ENCODE data around the gene SRRM2.

SRRM2 gene

DNA sequence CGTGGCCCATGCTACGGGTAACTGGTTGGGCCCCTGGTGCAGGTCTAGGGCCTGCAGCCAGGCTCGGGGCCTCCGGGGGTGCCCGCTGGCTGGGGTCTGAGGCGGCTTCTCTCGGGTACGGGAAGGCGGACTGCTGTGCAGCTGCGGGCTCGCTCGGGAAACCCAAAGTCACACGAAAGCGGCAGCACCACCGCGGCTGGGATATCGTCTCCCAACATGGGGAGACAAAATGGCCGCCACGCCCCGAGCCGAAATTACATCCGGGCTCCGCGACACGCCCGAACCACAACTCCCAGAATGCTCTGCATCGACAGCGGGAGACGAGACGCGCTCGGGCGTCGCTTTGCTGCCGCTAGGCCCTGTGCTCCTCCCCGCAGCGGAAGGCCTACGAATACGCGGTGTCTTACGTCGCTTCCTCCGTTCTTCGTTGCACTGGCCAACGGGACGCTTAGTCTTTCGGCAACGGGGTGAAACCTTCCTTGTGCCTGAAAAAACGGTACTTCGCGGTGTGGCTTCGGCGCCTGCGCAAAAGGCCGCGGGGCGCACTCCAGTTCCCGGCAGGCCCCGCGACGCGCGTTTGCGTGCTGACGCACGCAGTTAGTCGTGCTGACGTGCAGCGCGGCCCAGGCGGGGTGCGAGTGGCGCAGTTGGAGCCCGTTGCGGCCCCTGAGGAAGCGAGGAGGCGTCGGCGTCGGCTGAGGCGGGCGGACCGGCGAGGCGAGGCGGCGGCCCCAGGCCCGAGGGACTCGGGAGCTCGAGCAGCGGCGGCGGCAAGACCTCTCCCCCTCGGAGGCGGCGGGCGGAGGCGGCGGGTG is at the start of gene SRRM2:
SRRM2 (plus strand) TSS at position 604 of the 815 bp plus-strand sequence. CDS start 3,727 bp downstream, outside the sequence.
- POLR2A ChIA-PET = interaction anchor here (0.6 to 4.3 kb wide), 19 partner anchors 11 to 159 kb away, joined by 3 to 48 read pairs (median 4); partner anchors contain the start of genes ELOB, FLYWCH2, KCTD5 and PRSS27
- peak; percentile 94 for DNase-seq (ENCODE audit: extremely low spot score)
- CTCF ChIA-PET = no interaction called here
- TF ChIP-seq BHLHE40 (IDR thresholded peaks at IDR 0.05; ENCODE audit: borderline replicate concordance) (no peak), PKNOX1 (IDR thresholded peaks at IDR 0.05) (no peak), SP1 (IDR thresholded peaks at IDR 0.05) (no peak), ELF4 (IDR thresholded peaks at IDR 0.05) (no peak; the same call in none of the 2 replicates), FOXM1 (IDR thresholded peaks at IDR 0.05; ENCODE audit: borderline replicate concordance) (no peak), L3MBTL2 (conservative IDR thresholded peaks at IDR 0.05) (peak; percentile 96), ZNF384 (IDR thresholded peaks at IDR 0.05) (no peak), LEF1 (IDR thresholded peaks at IDR 0.05; ENCODE audit: borderline replicate concordance) (peak; percentile 59; the same call in 1 of the 2 replicates), CTBP1 (IDR thresholded peaks at IDR 0.05; ENCODE audit: borderline replicate concordance) (no peak), FOXA1 (IDR thresholded peaks at IDR 0.05) (no peak), HDGF (IDR thresholded peaks at IDR 0.05; ENCODE audit: borderline replicate concordance) (no peak), SUZ12 (IDR thresholded peaks at IDR 0.05) (no peak), ARNT (IDR thresholded peaks at IDR 0.05) (0 out of 2 replicates have a peak, but pooled peaks have one; percentile 10), NFRKB (IDR thresholded peaks at IDR 0.05) (peak; percentile 73), TARDBP (IDR thresholded peaks at IDR 0.05) (no peak), FOXK2 (IDR thresholded peaks at IDR 0.05) (no peak)

- DNase-seq (ENCODE audit: extremely low spot score) = no peak
- TF ChIP-seq TARDBP (IDR thresholded peaks at IDR 0.05) = no peak
- no peak for TF ChIP-seq HDGF (IDR thresholded peaks at IDR 0.05; ENCODE audit: borderline replicate concordance)
- no peak for TF ChIP-seq ZNF384 (IDR thresholded peaks at IDR 0.05)
- no peak for TF ChIP-seq SUZ12 (IDR thresholded peaks at IDR 0.05)
- TF ChIP-seq ARNT (IDR thresholded peaks at IDR 0.05) = no peak
- TF ChIP-seq CTBP1 (IDR thresholded peaks at IDR 0.05; ENCODE audit: borderline replicate concordance) = no peak
- TF ChIP-seq ELF4 (IDR thresholded peaks at IDR 0.05) = no peak
- no peak for TF ChIP-seq BHLHE40 (IDR thresholded peaks at IDR 0.05; ENCODE audit: borderline replicate concordance)
- TF ChIP-seq SP1 (IDR thresholded peaks at IDR 0.05) = no peak
- no peak for TF ChIP-seq PKNOX1 (IDR thresholded peaks at IDR 0.05)
- no peak for TF ChIP-seq FOXA1 (IDR thresholded peaks at IDR 0.05)
- TF ChIP-seq L3MBTL2 (conservative IDR thresholded peaks at IDR 0.05) = no peak
- no peak for TF ChIP-seq FOXM1 (IDR thresholded peaks at IDR 0.05; ENCODE audit: borderline replicate concordance)
- no peak for TF ChIP-seq LEF1 (IDR thresholded peaks at IDR 0.05; ENCODE audit: borderline replicate concordance)
- CTCF ChIA-PET = no interaction called here
- POLR2A ChIA-PET = interaction anchor here (1.5 kb wide), 1 partner anchor 20 kb away, joined by 6 read pairs; the partner anchor contains the start of gene KCTD5
Observed at GRCh38 chr16:2702871-2703745, 49.3 kb upstream of the SRRM2 start.

GRCh38 chr16:2704166-2704982 is 48.1 kb upstream of the SRRM2 start:
- no peak for DNase-seq (ENCODE audit: extremely low spot score)
- TF ChIP-seq BHLHE40 (IDR thresholded peaks at IDR 0.05; ENCODE audit: borderline replicate concordance) = no peak
- no peak for TF ChIP-seq SUZ12 (IDR thresholded peaks at IDR 0.05)
- no peak for TF ChIP-seq HDGF (IDR thresholded peaks at IDR 0.05; ENCODE audit: borderline replicate concordance)
- no peak for TF ChIP-seq ZNF384 (IDR thresholded peaks at IDR 0.05)
- TF ChIP-seq L3MBTL2 (conservative IDR thresholded peaks at IDR 0.05) = no peak
- TF ChIP-seq FOXK2 (IDR thresholded peaks at IDR 0.05) = no peak
- TF ChIP-seq NFRKB (IDR thresholded peaks at IDR 0.05) = no peak
- TF ChIP-seq SP1 (IDR thresholded peaks at IDR 0.05) = no peak
- TF ChIP-seq FOXA1 (IDR thresholded peaks at IDR 0.05) = no peak
- TF ChIP-seq ELF4 (IDR thresholded peaks at IDR 0.05) = no peak
- TF ChIP-seq FOXM1 (IDR thresholded peaks at IDR 0.05; ENCODE audit: borderline replicate concordance) = no peak
- TF ChIP-seq ARNT (IDR thresholded peaks at IDR 0.05) = no peak
- no peak for TF ChIP-seq CTBP1 (IDR thresholded peaks at IDR 0.05; ENCODE audit: borderline replicate concordance)
- no peak for TF ChIP-seq LEF1 (IDR thresholded peaks at IDR 0.05; ENCODE audit: borderline replicate concordance)
- TF ChIP-seq PKNOX1 (IDR thresholded peaks at IDR 0.05) = no peak
- TF ChIP-seq TARDBP (IDR thresholded peaks at IDR 0.05) = no peak
- CTCF ChIA-PET = no interaction called here
- POLR2A ChIA-PET = interaction anchor here (1.5 kb wide), 1 partner anchor 22 kb away, joined by 6 read pairs; the partner anchor contains the start of gene KCTD5

- no peak for TF ChIP-seq FOXA1 (IDR thresholded peaks at IDR 0.05)
- no peak for TF ChIP-seq HDGF (IDR thresholded peaks at IDR 0.05; ENCODE audit: borderline replicate concordance)
- no peak for TF ChIP-seq FOXK2 (IDR thresholded peaks at IDR 0.05)
- TF ChIP-seq ELF4 (IDR thresholded peaks at IDR 0.05) = no peak
- no peak for TF ChIP-seq SUZ12 (IDR thresholded peaks at IDR 0.05)
- ChIA-PET CTCF (no interaction called here), POLR2A (no interaction called here)
- DNase-seq (ENCODE audit: extremely low spot score) = no peak
Observed at GRCh38 chr16:2704983-2705275, 47.5 kb upstream of the SRRM2 start.
